SU-DHL-6 (cell line): ENCODE results near the gene MRGPRX3.
"Not testable (repeated sequence)": the region's sequence is repeated elsewhere in the genome, so short reads cannot be mapped to it uniquely, and the experiment has no call there.

Experiments
- H2AFZ ChIP-seq: fragments of 200-600 bp; sonication (generic); 2 replicates; pipeline ENCODE4 v1.6.1; 2014; ENCODE audit warnings: low read depth, mild to moderate bottlenecking, moderate library complexity, mixed read lengths, antibody characterized with exemption, low read length; ENCODE audit not compliant: severe bottlenecking
- H3F3A ChIP-seq: fragments of 200-600 bp; shearing (Covaris generic); 2 replicates; pipeline ENCODE4 v1.6.0; 2016; ENCODE audit warnings: antibody characterized with exemption, mild to moderate bottlenecking; ENCODE audit not compliant: insufficient read depth
- H3K27ac ChIP-seq: fragments of 200-600 bp; sonication (generic); 2 replicates; pipeline ENCODE4 v1.5.1; 2016; ENCODE audit warnings: low read depth, mild to moderate bottlenecking, low read length, moderate library complexity, mixed read lengths
- H3K27me3 ChIP-seq: fragments of 200-600 bp; sonication (generic), shearing (Covaris generic); 2 replicates; pipeline ENCODE4 v1.6.0; 2014; ENCODE audit warnings: mild to moderate bottlenecking, low read length
- H3K36me3 ChIP-seq: fragments of 200-600 bp; sonication (generic); 2 replicates; pipeline ENCODE4 v1.6.1; 2014; ENCODE audit warnings: mild to moderate bottlenecking, low read length, mixed read lengths
- H3K4me2 ChIP-seq: fragments of 300-600, 200-600 bp; shearing (Covaris generic), sonication (generic); 2 replicates; pipeline ENCODE4 v1.6.0; 2014; ENCODE audit warnings: low read length, low read depth, mild to moderate bottlenecking; ENCODE audit not compliant: poor library complexity, severe bottlenecking
- H3K4me3 ChIP-seq: fragments of 200-600 bp; sonication (generic); 2 replicates; pipeline ENCODE4 v1.5.1; 2014; ENCODE audit warnings: antibody characterized with exemption, low read length, mild to moderate bottlenecking, mixed read lengths; ENCODE audit not compliant: insufficient read depth, poor library complexity, severe bottlenecking
- H3K79me2 ChIP-seq: fragments of 200-600 bp; sonication (generic); 2 replicates; pipeline ENCODE4 v1.6.1; 2014; ENCODE audit warnings: mild to moderate bottlenecking, low read length, moderate library complexity; ENCODE audit not compliant: insufficient read depth
- H3K9ac ChIP-seq: fragments of 200-600 bp; sonication (generic); 2 replicates; pipeline ENCODE4 v1.7.0; 2014; ENCODE audit warnings: mild to moderate bottlenecking, low read length
- H3K9me2 ChIP-seq: fragments of 200-600 bp; sonication (generic); replicated peaks from 2 replicates; pipeline ENCODE4 v1.6.1; 2014; ENCODE audit warnings: low read length; ENCODE audit not compliant: insufficient read depth
- H3K9me3 ChIP-seq: fragments of 200-600 bp; sonication (generic); 2 replicates; pipeline ENCODE4 v1.6.1; 2014; ENCODE audit warnings: low read length, mixed read lengths; ENCODE audit not compliant: insufficient read depth
- H4K20me1 ChIP-seq: fragments of 200-600 bp; sonication (generic); 2 replicates; pipeline ENCODE4 v1.6.1; 2014; ENCODE audit warnings: low read depth, mild to moderate bottlenecking, antibody characterized with exemption, low read length, moderate library complexity, mixed read lengths
- EZH2phosphoT487 ChIP-seq: fragments of 200-600 bp; sonication (generic), shearing (Covaris generic); conservative IDR thresholded peaks from 2 replicates; pipeline ENCODE4 v1.6.1; 2018; ENCODE audit warnings: mild to moderate bottlenecking, antibody characterized with exemption, low read length, moderate library complexity, mixed read lengths
- TF ChIP-seq, protein P1 (sequence below): fragments of 200-600 bp; sonication (generic); IDR thresholded peaks from one replicate; pipeline ENCODE4 v1.5.1; 2017; ENCODE audit warnings: antibody characterized with exemption, mild to moderate bottlenecking, low read length, moderate library complexity; ENCODE audit not compliant: insufficient read depth, poor library complexity, severe bottlenecking

MRGPRX3 gene

DNA sequence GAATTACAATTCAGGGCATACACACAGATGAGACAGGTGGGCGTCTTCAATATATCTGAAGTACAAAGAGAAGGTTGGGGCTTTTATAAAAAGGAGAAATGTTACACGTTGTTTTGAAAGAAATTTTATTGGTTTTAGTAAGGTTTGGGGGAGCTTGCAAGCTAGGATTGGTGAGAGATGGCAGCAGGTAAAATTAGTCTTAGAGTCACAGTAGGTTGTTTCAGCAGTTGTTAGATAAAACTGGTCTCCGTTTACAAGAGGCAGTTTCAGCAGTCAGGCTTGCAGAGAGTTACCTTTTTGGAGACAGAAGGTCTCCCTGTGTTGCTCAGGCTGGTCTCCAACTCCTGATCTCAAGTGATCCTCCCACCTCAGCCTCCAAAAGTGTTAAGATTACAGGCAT lies 24.1 kb upstream of the MRGPRX3 start:
- Histone ChIP-seq H2AFZ (no peak overlapping the region), H3K79me2 (peaks cover 26% of the 10 kb centered on the region), H3F3A (peaks cover 5% of the 10 kb centered on the region; the same call in 1 of the 2 replicates), H3K9me3 (no peaks in the 10 kb centered on the region), H3K9ac (no peak overlapping the region), H3K4me2 (no peak overlapping the region), H4K20me1 (no peaks in the 10 kb centered on the region), H3K9me2 (no peaks in the 10 kb centered on the region), H3K36me3 (peaks cover 4% of the 10 kb centered on the region; the same call in 1 of the 2 replicates), H3K4me3 (no peak overlapping the region), H3K27ac (no peak overlapping the region), H3K27me3 (no peaks in the 10 kb centered on the region)
- no peak for TF ChIP-seq EZH2phosphoT487
- TF ChIP-seq, protein P1, sequence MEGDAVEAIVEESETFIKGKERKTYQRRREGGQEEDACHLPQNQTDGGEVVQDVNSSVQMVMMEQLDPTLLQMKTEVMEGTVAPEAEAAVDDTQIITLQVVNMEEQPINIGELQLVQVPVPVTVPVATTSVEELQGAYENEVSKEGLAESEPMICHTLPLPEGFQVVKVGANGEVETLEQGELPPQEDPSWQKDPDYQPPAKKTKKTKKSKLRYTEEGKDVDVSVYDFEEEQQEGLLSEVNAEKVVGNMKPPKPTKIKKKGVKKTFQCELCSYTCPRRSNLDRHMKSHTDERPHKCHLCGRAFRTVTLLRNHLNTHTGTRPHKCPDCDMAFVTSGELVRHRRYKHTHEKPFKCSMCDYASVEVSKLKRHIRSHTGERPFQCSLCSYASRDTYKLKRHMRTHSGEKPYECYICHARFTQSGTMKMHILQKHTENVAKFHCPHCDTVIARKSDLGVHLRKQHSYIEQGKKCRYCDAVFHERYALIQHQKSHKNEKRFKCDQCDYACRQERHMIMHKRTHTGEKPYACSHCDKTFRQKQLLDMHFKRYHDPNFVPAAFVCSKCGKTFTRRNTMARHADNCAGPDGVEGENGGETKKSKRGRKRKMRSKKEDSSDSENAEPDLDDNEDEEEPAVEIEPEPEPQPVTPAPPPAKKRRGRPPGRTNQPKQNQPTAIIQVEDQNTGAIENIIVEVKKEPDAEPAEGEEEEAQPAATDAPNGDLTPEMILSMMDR: no peak

DNA sequence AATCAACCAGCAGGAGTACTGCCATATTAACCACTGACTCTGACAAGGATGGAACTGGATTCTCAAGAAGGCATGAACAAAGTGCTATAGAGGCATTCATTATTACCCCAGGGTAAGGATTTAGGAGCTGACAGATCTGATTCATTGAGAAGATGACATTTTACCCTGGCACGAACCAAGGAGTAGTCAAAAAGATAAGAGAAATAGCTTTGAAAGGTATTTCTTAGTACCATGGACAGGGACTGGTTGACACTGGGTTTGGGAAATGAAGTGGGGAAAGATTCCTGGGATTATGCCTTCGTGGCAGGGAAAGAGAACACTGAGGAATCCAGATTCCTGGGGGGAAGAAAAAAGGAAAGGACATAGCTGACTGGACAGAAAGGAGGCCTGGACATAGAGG lies 21.4 kb upstream of the MRGPRX3 start:
- H3K9me2 ChIP-seq: no peaks in the 10 kb centered on the region
- no peaks in the 10 kb centered on the region for H3K27me3 ChIP-seq
- no peak overlapping the region for H3K4me3 ChIP-seq
- H4K20me1 ChIP-seq: no peaks in the 10 kb centered on the region
- TF ChIP-seq, protein P1: no peak
- no peak for TF ChIP-seq EZH2phosphoT487
- H3K9ac ChIP-seq: no peak overlapping the region
- no peaks in the 10 kb centered on the region for H3F3A ChIP-seq
- no peak overlapping the region for H3K27ac ChIP-seq
- H2AFZ ChIP-seq: no peak overlapping the region
- no peaks in the 10 kb centered on the region for H3K9me3 ChIP-seq
- no peak overlapping the region for H3K4me2 ChIP-seq
- H3K79me2 ChIP-seq: no peaks in the 10 kb centered on the region
- H3K36me3 ChIP-seq: no peaks in the 10 kb centered on the region

DNA sequence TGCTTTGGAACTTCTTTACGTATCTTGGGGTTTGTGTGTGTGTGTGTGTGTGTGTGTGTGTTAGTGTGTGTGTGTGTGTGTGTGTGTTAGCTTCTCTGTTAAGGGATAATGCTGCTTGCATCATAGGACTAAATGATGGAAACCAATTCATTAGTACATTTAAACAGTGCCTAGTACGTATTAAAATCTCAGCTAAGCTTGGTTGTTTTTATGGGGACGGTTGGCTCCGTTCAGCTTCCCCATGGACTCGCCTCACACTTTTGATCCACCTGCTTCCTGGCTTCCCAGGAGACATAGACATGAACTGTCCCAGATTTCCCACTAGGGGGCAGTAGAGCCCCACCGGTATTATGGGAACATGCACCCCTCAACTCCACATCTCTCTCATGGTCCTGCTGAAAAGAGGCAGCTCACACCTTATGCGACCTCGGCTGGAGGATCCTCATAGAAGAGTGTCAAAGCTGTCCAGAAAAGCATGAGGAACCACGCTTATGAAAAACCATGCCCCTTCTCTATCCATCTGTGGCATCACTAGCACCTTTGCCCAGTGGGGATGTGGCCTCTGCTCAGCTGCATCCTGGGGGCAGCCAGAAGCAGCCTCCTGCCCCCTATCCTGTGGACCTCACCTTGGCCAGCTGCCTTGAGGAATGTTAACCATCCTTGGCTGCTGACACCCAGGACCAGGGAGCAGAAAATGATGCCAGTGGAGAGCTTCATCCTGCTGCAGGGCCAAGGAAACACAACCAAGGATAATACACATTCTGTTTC lies 16.8 kb upstream of the MRGPRX3 start:
- Histone ChIP-seq H3K36me3 (no peaks in the 10 kb centered on the region), H3K27ac (no peak overlapping the region), H3K9me2 (no peaks in the 10 kb centered on the region), H4K20me1 (no peaks in the 10 kb centered on the region), H3K9ac (no peak overlapping the region), H3K27me3 (no peaks in the 10 kb centered on the region), H3F3A (no peaks in the 10 kb centered on the region), H2AFZ (no peak overlapping the region), H3K79me2 (no peaks in the 10 kb centered on the region), H3K4me3 (no peak overlapping the region), H3K9me3 (no peaks in the 10 kb centered on the region), H3K4me2 (no peak overlapping the region)
- TF ChIP-seq, protein P1: peak; percentile 91
- TF ChIP-seq EZH2phosphoT487: no peak

DNA sequence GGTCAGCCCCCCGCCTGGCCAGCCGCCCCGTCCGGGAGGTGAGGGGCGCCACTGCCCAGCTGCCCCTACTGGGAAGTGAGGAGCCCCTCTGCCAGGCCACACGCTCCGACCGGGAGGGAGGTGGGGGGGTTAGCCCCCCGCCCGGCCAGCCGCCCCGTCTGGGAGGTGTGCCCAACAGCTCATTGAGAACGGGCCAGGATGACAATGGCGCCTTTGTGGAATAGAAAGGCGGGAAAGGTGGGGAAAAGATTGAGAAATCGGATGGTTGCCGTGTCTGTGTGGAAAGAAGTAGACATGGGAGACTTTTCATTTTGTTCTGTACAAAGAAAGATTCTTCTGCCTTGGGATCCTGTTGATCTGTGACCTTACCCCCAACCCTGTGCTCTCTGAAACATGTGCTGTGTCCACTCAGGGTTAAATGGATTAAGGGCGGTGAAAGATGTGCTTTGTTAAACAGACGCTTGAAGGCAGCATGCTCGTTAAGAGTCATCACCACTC lies 11.0 kb upstream of the MRGPRX3 start:
- not testable (repeated sequence) for H3F3A ChIP-seq, H3K4me3 ChIP-seq, H3K79me2 ChIP-seq, H3K4me2 ChIP-seq, H2AFZ ChIP-seq, H4K20me1 ChIP-seq, H3K9ac ChIP-seq, H3K27me3 ChIP-seq, H3K9me2 ChIP-seq, H3K36me3 ChIP-seq, H3K9me3 ChIP-seq, H3K27ac ChIP-seq

DNA sequence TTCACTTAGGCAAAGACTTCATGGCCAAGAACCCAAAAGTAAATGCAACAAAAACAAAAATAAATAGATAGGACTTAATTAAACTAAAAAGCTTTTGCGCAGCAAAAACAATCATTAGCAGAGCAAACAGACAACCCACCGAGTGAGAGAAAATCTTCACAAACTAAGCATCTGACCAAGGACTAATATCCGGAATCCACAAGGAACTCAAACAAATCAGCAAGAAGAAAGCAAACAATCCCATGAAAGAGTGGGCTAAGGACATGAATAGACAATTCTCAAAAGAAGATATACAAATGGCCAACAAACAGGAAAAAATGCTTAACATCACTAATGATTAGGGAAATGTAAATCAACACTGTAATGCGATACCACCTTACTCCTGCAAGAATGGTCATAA lies 1.3 kb upstream of the MRGPRX3 start:
- not testable (repeated sequence) for H3K79me2 ChIP-seq, H3K4me2 ChIP-seq, H3K9me2 ChIP-seq, H3K4me3 ChIP-seq, H3F3A ChIP-seq, H3K9ac ChIP-seq, H3K27ac ChIP-seq, H3K9me3 ChIP-seq, H3K36me3 ChIP-seq, H3K27me3 ChIP-seq, H4K20me1 ChIP-seq, H2AFZ ChIP-seq
